Endodermal cell (in vitro differentiated cells): ENCODE measurements around the gene NAALADL2. TPM values are rescaled to one million over a fixed set of nuclear protein-coding genes. Genes with fewer than 3 reads are reported as not detected.

Experiments used
- DNase-seq: peaks from one replicate; pipeline ENCODE4 v3.0.0-alpha.2; 2017
- H3K27ac ChIP-seq: 2 replicates; pipeline ENCODE4 v1.5.1; 2013; ENCODE audit warnings: mild to moderate bottlenecking, low read depth, low read length, moderate library complexity
- H3K27me3 ChIP-seq: 2 replicates; pipeline ENCODE4 v1.6.1; 2013; ENCODE audit warnings: mild to moderate bottlenecking, low read length, moderate library complexity; ENCODE audit not compliant: insufficient read depth, control insufficient read depth, poor library complexity, severe bottlenecking
- H3K36me3 ChIP-seq: 2 replicates; pipeline ENCODE4 v1.7.0; 2013; ENCODE audit warnings: mild to moderate bottlenecking, low read length, moderate library complexity; ENCODE audit not compliant: control insufficient read depth, insufficient read depth
- H3K4me1 ChIP-seq: one replicate; pipeline ENCODE4 v1.7.0; 2013; ENCODE audit warnings: low read length; ENCODE audit not compliant: control insufficient read depth, insufficient read depth
- H3K4me3 ChIP-seq: 2 replicates; pipeline ENCODE4 v1.5.1; 2013; ENCODE audit warnings: mild to moderate bottlenecking, low read length, moderate library complexity
- H3K9ac ChIP-seq: 2 replicates; pipeline ENCODE4 v1.6.1; 2013; ENCODE audit warnings: mild to moderate bottlenecking, low read length, moderate library complexity; ENCODE audit not compliant: poor library complexity, severe bottlenecking; ENCODE audit errors: extremely low read depth
- H3K9me3 ChIP-seq: 2 replicates; pipeline ENCODE4 v1.6.1; 2013; ENCODE audit warnings: mild to moderate bottlenecking, low read length, moderate library complexity; ENCODE audit not compliant: control insufficient read depth
- H3K27ac Mint-ChIP-seq: 2 replicates; pipeline ENCODE4 v1.8.0; 2020; ENCODE audit warnings: mixed read lengths
- H3K27me3 Mint-ChIP-seq: 2 replicates; pipeline ENCODE4 v1.8.0; 2021; ENCODE audit warnings: mild to moderate bottlenecking, mixed read lengths; ENCODE audit not compliant: insufficient read depth
- H3K36me3 Mint-ChIP-seq: 2 replicates; pipeline ENCODE4 v1.8.0; 2020; ENCODE audit warnings: low read depth, mixed read lengths
- H3K4me1 Mint-ChIP-seq: 2 replicates; pipeline ENCODE4 v1.8.0; 2020; ENCODE audit warnings: mixed read lengths
- H3K4me3 Mint-ChIP-seq: 2 replicates; pipeline ENCODE4 v1.8.0; 2020; ENCODE audit warnings: mild to moderate bottlenecking, moderate library complexity, mixed read lengths
- H3K9me3 Mint-ChIP-seq: 2 replicates; pipeline ENCODE4 v1.8.0; 2020; ENCODE audit warnings: mild to moderate bottlenecking, mixed read lengths
- CTCF ChIP-seq: fragments of 200-600 bp; sonication (generic); conservative IDR thresholded peaks from 2 replicates; pipeline ENCODE4 v1.5.0; 2021; ENCODE audit warnings: antibody characterized with exemption, mild to moderate bottlenecking
- WGBS, 2 experiments: methylation state at CpG; one replicate each; pipeline versions ENCODE4 v1.1.5 to v1.1.7; 2013; ENCODE audit warnings: missing lambda C conversion rate in 2 of 2, mixed read lengths in 1 of 2; ENCODE audit not compliant: insufficient coverage in 1 of 2, insufficient read length in 1 of 2; 5-methylcytosine and 5-hydroxymethylcytosine counted together
- total RNA-seq, 2 donors: library from RNA; stranded (reverse); fragmentation: NEBNext Ultra II Directional in 1 of 2; extraction: Animal tissue kit (Norgen Biotek cat#: 25700) in 1 of 2; gene quantifications; 2 replicates in 1 of 2; 3 replicates in 1 of 2; pipeline ENCODE4 v1.2.1, GENCODE V29; 2021

The NAALADL2 gene
- total RNA-seq, 2 donors from 2014 or later: 1.6 to 1.8 TPM

- H3K9ac ChIP-seq: no peak overlapping the region
- H3K4me3 ChIP-seq: no peak overlapping the region
- H3K4me1 ChIP-seq: no peaks in the 10 kb centered on the region
- H3K9me3 Mint-ChIP-seq: no peaks in the 10 kb centered on the region
- no peaks in the 10 kb centered on the region for H3K9me3 ChIP-seq
- no peaks in the 10 kb centered on the region for H3K36me3 Mint-ChIP-seq
- no peak for TF ChIP-seq CTCF
- no peak overlapping the region for H3K4me3 Mint-ChIP-seq
- no peaks in the 10 kb centered on the region for H3K36me3 ChIP-seq
- H3K4me1 Mint-ChIP-seq: peaks cover 4% of the 10 kb centered on the region
- H3K27ac Mint-ChIP-seq: no peak overlapping the region
- no peak for DNase-seq
- no peaks in the 10 kb centered on the region for H3K27me3 Mint-ChIP-seq
- no peak overlapping the region for H3K27ac ChIP-seq
- no peaks in the 10 kb centered on the region for H3K27me3 ChIP-seq
- WGBS, 2 experiments: 99 to 100% methylated on average over 2 to 3 of the region's 4 CpGs
These were observed 48.7 kb downstream of the NAALADL2 start for GRCh38 chr3:174907628-174908407.

GRCh38 chr3:174931473-174932353 is 72.6 kb downstream of the NAALADL2 start:
- Histone ChIP-seq H3K4me1 (no peaks in the 10 kb centered on the region), H3K27me3 (no peaks in the 10 kb centered on the region), H3K9ac (no peak overlapping the region), H3K27ac (no peak overlapping the region), H3K4me3 (no peak overlapping the region), H3K36me3 (no peaks in the 10 kb centered on the region), H3K9me3 (no peaks in the 10 kb centered on the region)
- no peaks in the 10 kb centered on the region for H3K4me1 Mint-ChIP-seq
- no peak for DNase-seq
- no peak for TF ChIP-seq CTCF
- no peaks in the 10 kb centered on the region for H3K9me3 Mint-ChIP-seq
- no peak overlapping the region for H3K27ac Mint-ChIP-seq
- H3K27me3 Mint-ChIP-seq: no peaks in the 10 kb centered on the region
- WGBS, 2 experiments: 38 to 68% methylated on average over 2 of the region's 2 CpGs
- H3K36me3 Mint-ChIP-seq: no peaks in the 10 kb centered on the region
- H3K4me3 Mint-ChIP-seq: no peak overlapping the region

- H3K27me3 Mint-ChIP-seq: peaks cover 7% of the 10 kb centered on the region
- Histone ChIP-seq H3K4me1 (no peaks in the 10 kb centered on the region), H3K27ac (no peak overlapping the region), H3K27me3 (no peaks in the 10 kb centered on the region), H3K36me3 (no peaks in the 10 kb centered on the region), H3K4me3 (no peak overlapping the region), H3K9ac (no peak overlapping the region), H3K9me3 (peaks cover 7% of the 10 kb centered on the region)
- H3K4me3 Mint-ChIP-seq: no peak overlapping the region
- peaks cover 3% of the 10 kb centered on the region for H3K36me3 Mint-ChIP-seq
- H3K4me1 Mint-ChIP-seq: no peaks in the 10 kb centered on the region
- no peak for TF ChIP-seq CTCF
- 92 to 94% methylated on average over 2 to 4 of the region's 4 CpGs for WGBS, 2 experiments
- peaks cover 10% of the 10 kb centered on the region for H3K9me3 Mint-ChIP-seq
- no peak overlapping the region for H3K27ac Mint-ChIP-seq
- no peak for DNase-seq
These were observed 77.5 kb downstream of the NAALADL2 start for GRCh38 chr3:174936590-174936989.
